Measurements from ENCODE around the gene CDKN1A.

The CDKN1A gene

GRCh38 chr6:36678488-36679042 lies at the start of gene CDKN1A:
TSS of gene CDKN1A (plus strand) at chr6:36678714. CDS start at chr6:36684102, 5,388 bp downstream.
- Histone ChIP-seq H3K36me3 (ENCODE audit: control insufficient read depth in 2 of 2, insufficient read depth in 2 of 2, low read length in 2 of 2) (peaks cover 0 to 11% of the 10 kb centered on the region in 2 donors), H3K27ac (ENCODE audit: low read length) (peak within 1 kb of the TSS; percentile 92), H3K27me3 (ENCODE audit: control insufficient read depth in 1 of 2, insufficient read depth in 2 of 2, low read length in 2 of 2) (no peaks in the 10 kb centered on the region), H3K9me3 (ENCODE audit: control insufficient read depth in 2 of 2, low read length in 2 of 2) (no peaks in the 10 kb centered on the region), H3K4me3 (ENCODE audit: low read length in 2 of 2) (peak within 1 kb of the TSS; percentile 90 to 98), H3K9ac (ENCODE audit: low read length in 2 of 2) (peak within 1 kb of the TSS; percentile 94 to 99), H3K4me1 (ENCODE audit: control insufficient read depth, insufficient read depth, low read length) (peaks cover 38% of the 10 kb centered on the region)

- no peaks in the 10 kb centered on the region for H3K36me3 ChIP-seq (ENCODE audit: control insufficient read depth in 2 of 2, insufficient read depth in 2 of 2, low read length in 2 of 2)
- H3K27me3 ChIP-seq (ENCODE audit: control insufficient read depth in 1 of 2, insufficient read depth in 2 of 2, low read length in 2 of 2), result no peaks in the 10 kb centered on the region
- H3K9ac ChIP-seq (ENCODE audit: low read length in 2 of 2), result no peak overlapping the region
- H3K4me1 ChIP-seq (ENCODE audit: control insufficient read depth, insufficient read depth, low read length), result peaks cover 14% of the 10 kb centered on the region
- no peak overlapping the region for H3K27ac ChIP-seq (ENCODE audit: low read length)
- no peaks in the 10 kb centered on the region for H3K9me3 ChIP-seq (ENCODE audit: control insufficient read depth in 2 of 2, low read length in 2 of 2)
- no peak overlapping the region for H3K4me3 ChIP-seq (ENCODE audit: low read length in 2 of 2)
Observed at GRCh38 chr6:36629784-36630183, 48.7 kb upstream of the CDKN1A start.

GRCh38 chr6:36631326-36632011 lies 47.0 kb upstream of the CDKN1A start:
- H3K4me3 ChIP-seq (ENCODE audit: low read length in 2 of 2), result no peak overlapping the region
- no peaks in the 10 kb centered on the region for H3K36me3 ChIP-seq (ENCODE audit: control insufficient read depth in 2 of 2, insufficient read depth in 2 of 2, low read length in 2 of 2)
- H3K9ac ChIP-seq (ENCODE audit: low read length in 2 of 2), result no peak overlapping the region
- H3K9me3 ChIP-seq (ENCODE audit: control insufficient read depth in 2 of 2, low read length in 2 of 2), result no peaks in the 10 kb centered on the region
- H3K4me1 ChIP-seq (ENCODE audit: control insufficient read depth, insufficient read depth, low read length), result peaks cover 11% of the 10 kb centered on the region
- no peaks in the 10 kb centered on the region for H3K27me3 ChIP-seq (ENCODE audit: control insufficient read depth in 1 of 2, insufficient read depth in 2 of 2, low read length in 2 of 2)
- H3K27ac ChIP-seq (ENCODE audit: low read length), result no peak overlapping the region

- Histone ChIP-seq H3K27ac (ENCODE audit: low read length) (no peak overlapping the region), H3K4me3 (ENCODE audit: low read length in 2 of 2) (no peak overlapping the region), H3K27me3 (ENCODE audit: control insufficient read depth in 1 of 2, insufficient read depth in 2 of 2, low read length in 2 of 2) (no peaks in the 10 kb centered on the region), H3K9ac (ENCODE audit: low read length in 2 of 2) (no peak overlapping the region), H3K36me3 (ENCODE audit: control insufficient read depth in 2 of 2, insufficient read depth in 2 of 2, low read length in 2 of 2) (no peaks in the 10 kb centered on the region), H3K4me1 (ENCODE audit: control insufficient read depth, insufficient read depth, low read length) (peaks cover 6% of the 10 kb centered on the region), H3K9me3 (ENCODE audit: control insufficient read depth in 2 of 2, low read length in 2 of 2) (no peaks in the 10 kb centered on the region)
Observed at GRCh38 chr6:36633370-36633769, 45.1 kb upstream of the CDKN1A start.

- Histone ChIP-seq H3K4me1 (ENCODE audit: control insufficient read depth, insufficient read depth, low read length) (peaks cover 6% of the 10 kb centered on the region), H3K27ac (ENCODE audit: low read length) (no peak overlapping the region), H3K36me3 (ENCODE audit: control insufficient read depth in 2 of 2, insufficient read depth in 2 of 2, low read length in 2 of 2) (no peaks in the 10 kb centered on the region), H3K4me3 (ENCODE audit: low read length in 2 of 2) (no peak overlapping the region), H3K27me3 (ENCODE audit: control insufficient read depth in 1 of 2, insufficient read depth in 2 of 2, low read length in 2 of 2) (no peaks in the 10 kb centered on the region), H3K9ac (ENCODE audit: low read length in 2 of 2) (peak overlapping the region in 1 of 2 donors; percentile 42), H3K9me3 (ENCODE audit: control insufficient read depth in 2 of 2, low read length in 2 of 2) (no peaks in the 10 kb centered on the region)
Observed at GRCh38 chr6:36633915-36634314, 44.6 kb upstream of the CDKN1A start.

- Histone ChIP-seq H3K27ac (ENCODE audit: low read length) (no peak overlapping the region), H3K9me3 (ENCODE audit: control insufficient read depth in 2 of 2, low read length in 2 of 2) (no peaks in the 10 kb centered on the region), H3K9ac (ENCODE audit: low read length in 2 of 2) (peak overlapping the region in 1 of 2 donors; percentile 42), H3K4me3 (ENCODE audit: low read length in 2 of 2) (no peak overlapping the region), H3K36me3 (ENCODE audit: control insufficient read depth in 2 of 2, insufficient read depth in 2 of 2, low read length in 2 of 2) (no peaks in the 10 kb centered on the region), H3K27me3 (ENCODE audit: control insufficient read depth in 1 of 2, insufficient read depth in 2 of 2, low read length in 2 of 2) (no peaks in the 10 kb centered on the region), H3K4me1 (ENCODE audit: control insufficient read depth, insufficient read depth, low read length) (peaks cover 3% of the 10 kb centered on the region)
Observed at GRCh38 chr6:36634317-36635108, 44.0 kb upstream of the CDKN1A start.

- Histone ChIP-seq H3K27ac (ENCODE audit: low read length) (no peak overlapping the region), H3K4me1 (ENCODE audit: control insufficient read depth, insufficient read depth, low read length) (peaks cover 3% of the 10 kb centered on the region), H3K9ac (ENCODE audit: low read length in 2 of 2) (no peak overlapping the region), H3K9me3 (ENCODE audit: control insufficient read depth in 2 of 2, low read length in 2 of 2) (no peaks in the 10 kb centered on the region), H3K36me3 (ENCODE audit: control insufficient read depth in 2 of 2, insufficient read depth in 2 of 2, low read length in 2 of 2) (no peaks in the 10 kb centered on the region), H3K4me3 (ENCODE audit: low read length in 2 of 2) (no peak overlapping the region), H3K27me3 (ENCODE audit: control insufficient read depth in 1 of 2, insufficient read depth in 2 of 2, low read length in 2 of 2) (no peaks in the 10 kb centered on the region)
Observed at GRCh38 chr6:36636283-36636682, 42.2 kb upstream of the CDKN1A start.

- no peak overlapping the region for H3K27ac ChIP-seq (ENCODE audit: low read length)
Observed at GRCh38 chr6:36636687-36637418, 41.7 kb upstream of the CDKN1A start.

GRCh38 chr6:36638579-36638978 lies 39.9 kb upstream of the CDKN1A start:
- H3K9me3 ChIP-seq (ENCODE audit: control insufficient read depth in 2 of 2, low read length in 2 of 2), result no peaks in the 10 kb centered on the region
- no peaks in the 10 kb centered on the region for H3K27me3 ChIP-seq (ENCODE audit: control insufficient read depth in 1 of 2, insufficient read depth in 2 of 2, low read length in 2 of 2)
- H3K4me3 ChIP-seq (ENCODE audit: low read length in 2 of 2), result no peak overlapping the region
- H3K27ac ChIP-seq (ENCODE audit: low read length), result no peak overlapping the region
- no peaks in the 10 kb centered on the region for H3K36me3 ChIP-seq (ENCODE audit: control insufficient read depth in 2 of 2, insufficient read depth in 2 of 2, low read length in 2 of 2)
- H3K9ac ChIP-seq (ENCODE audit: low read length in 2 of 2), result no peak overlapping the region
- peaks cover 12% of the 10 kb centered on the region for H3K4me1 ChIP-seq (ENCODE audit: control insufficient read depth, insufficient read depth, low read length)

More at GRCh38 chr6:36636687-36637418, 41.7 kb upstream of the CDKN1A start:
- peaks cover 3% of the 10 kb centered on the region for H3K4me1 ChIP-seq (ENCODE audit: control insufficient read depth, insufficient read depth, low read length)
- H3K9ac ChIP-seq (ENCODE audit: low read length in 2 of 2), result no peak overlapping the region
- no peaks in the 10 kb centered on the region for H3K27me3 ChIP-seq (ENCODE audit: control insufficient read depth in 1 of 2, insufficient read depth in 2 of 2, low read length in 2 of 2)
- no peaks in the 10 kb centered on the region for H3K36me3 ChIP-seq (ENCODE audit: control insufficient read depth in 2 of 2, insufficient read depth in 2 of 2, low read length in 2 of 2)
- H3K9me3 ChIP-seq (ENCODE audit: control insufficient read depth in 2 of 2, low read length in 2 of 2), result no peaks in the 10 kb centered on the region
- no peak overlapping the region for H3K4me3 ChIP-seq (ENCODE audit: low read length in 2 of 2)

GRCh38 chr6:36639171-36639808 lies 39.2 kb upstream of the CDKN1A start:
- Histone ChIP-seq H3K27me3 (ENCODE audit: control insufficient read depth in 1 of 2, insufficient read depth in 2 of 2, low read length in 2 of 2) (no peaks in the 10 kb centered on the region), H3K27ac (ENCODE audit: low read length) (no peak overlapping the region), H3K9ac (ENCODE audit: low read length in 2 of 2) (no peak overlapping the region), H3K9me3 (ENCODE audit: control insufficient read depth in 2 of 2, low read length in 2 of 2) (no peaks in the 10 kb centered on the region), H3K36me3 (ENCODE audit: control insufficient read depth in 2 of 2, insufficient read depth in 2 of 2, low read length in 2 of 2) (no peaks in the 10 kb centered on the region), H3K4me1 (ENCODE audit: control insufficient read depth, insufficient read depth, low read length) (peaks cover 12% of the 10 kb centered on the region), H3K4me3 (ENCODE audit: low read length in 2 of 2) (no peak overlapping the region)

All from stomach smooth muscle (tissue), 2 donors.